Fibroblast of the aortic adventitia (primary cell): Measurements from ENCODE around the gene SLC35A4. TPM values are rescaled to one million over a fixed set of nuclear protein-coding genes. Genes with fewer than 3 reads are reported as not detected.

Experiments
- DNase-seq: peaks from one replicate; pipeline ENCODE4 v3.0.0-alpha.2; 2010; ENCODE audit warnings: low read depth
- H3K4me3 ChIP-seq: 2 replicates; pipeline ENCODE4 v1.5.1; 2011; ENCODE audit warnings: low read depth, mild to moderate bottlenecking, control low read depth, low read length, moderate library complexity
- CTCF ChIP-seq: IDR thresholded peaks from 2 replicates; pipeline ENCODE4 v1.5.1; 2011; ENCODE audit warnings: mild to moderate bottlenecking, low read length, control low read depth, inconsistent platforms; ENCODE audit not compliant: insufficient read depth
- total RNA-seq: library from RNA; depleted of rRNA; stranded (reverse); fragments of >200 nt; gene quantifications from 2 replicates; pipeline ENCODE4 v1.2.3, GENCODE V29; 2012; ENCODE audit warnings: low replicate concordance

Gene SLC35A4
- total RNA-seq, 1 donor, result 28.0 TPM

- no peak for DNase-seq
- no peak overlapping the region for H3K4me3 ChIP-seq
- no peak for TF ChIP-seq CTCF
Measured at GRCh38 chr5:140569197-140569596, 4.6 kb downstream of the SLC35A4 start.

- DNase-seq, result no peak
- TF ChIP-seq CTCF, result no peak
- no peak overlapping the region for H3K4me3 ChIP-seq
Measured at GRCh38 chr5:140570058-140570457, 5.4 kb downstream of the SLC35A4 start.

- no peak for TF ChIP-seq CTCF
- DNase-seq, result no peak
- H3K4me3 ChIP-seq, result no peak overlapping the region
Measured at GRCh38 chr5:140570488-140570887, 5.9 kb downstream of the SLC35A4 start.

- no peak for TF ChIP-seq CTCF
- no peak overlapping the region for H3K4me3 ChIP-seq
- no peak for DNase-seq
Measured at GRCh38 chr5:140571105-140571504, 6.5 kb downstream of the SLC35A4 start.

GRCh38 chr5:140573683-140574082 lies 9.1 kb downstream of the SLC35A4 start:
- H3K4me3 ChIP-seq, result no peak overlapping the region
- no peak for TF ChIP-seq CTCF
- DNase-seq, result no peak

GRCh38 chr5:140574165-140574564 lies 9.5 kb downstream of the SLC35A4 start:
- DNase-seq, result peak; percentile 82
- no peak for TF ChIP-seq CTCF
- H3K4me3 ChIP-seq, result no peak overlapping the region

GRCh38 chr5:140575309-140575708 lies 10.7 kb downstream of the SLC35A4 start:
- H3K4me3 ChIP-seq, result no peak overlapping the region
- DNase-seq, result peak; percentile 70
- peak; percentile 62 for TF ChIP-seq CTCF
